IMR-90 (cell line): Measurements from ENCODE around the gene SFTPD. TPM values are rescaled to one million over a fixed set of nuclear protein-coding genes. Genes with fewer than 3 reads are reported as not detected.
"Not testable (repeated sequence)": the region's sequence is repeated elsewhere in the genome, so short reads cannot be mapped to it uniquely, and the experiment has no call there.

Experiments used
- ATAC-seq: fragments of 200-7000 bp; cut with Tn5 transposase; 2 replicates; pipeline ENCODE4 v1.9.1; 2020; ENCODE audit warnings: low read depth, mild to moderate bottlenecking, moderate library complexity
- BruUV-seq: library from RNA; stranded (reverse); fragments of 400-500 nt; replicated peaks from 2 replicates; lab custom pipeline; 2021; lab: Mats Ljungman, UMichigan
- CTCF ChIA-PET: fragments of 300-600 bp; formaldehyde crosslinking; extraction: SDS; loops from one replicate; lab custom pipeline; 2021; ENCODE audit warnings: antibody characterized with exemption; lab: Yijun Ruan, JAX
- POLR2A ChIA-PET: fragments of 300-600 bp; sonication (Branson Sonifier 250); formaldehyde crosslinking; loops from one replicate; lab custom pipeline; 2022; ENCODE audit warnings: antibody characterized with exemption; ENCODE audit not compliant: unreplicated experiment; lab: Charles Lee
- DNase-seq: peaks from one replicate; pipeline ENCODE4 v3.0.0; 2013
- H2AFZ ChIP-seq: replicated peaks from 2 replicates; pipeline ENCODE3; 2013; ENCODE audit warnings: low read length, mild to moderate bottlenecking; ENCODE audit not compliant: poor library complexity
- H2AK5ac ChIP-seq: 2 replicates; pipeline ENCODE4 v1.6.1; 2013; ENCODE audit warnings: low read depth, low read length, inconsistent platforms
- H2AK9ac ChIP-seq: replicated peaks from 2 replicates; pipeline ENCODE3; 2013; ENCODE audit warnings: mild to moderate bottlenecking, low read depth, low read length, moderate library complexity; ENCODE audit not compliant: poor library complexity
- H2BK120ac ChIP-seq: 2 replicates; pipeline ENCODE4 v1.6.1; 2013; ENCODE audit warnings: low read depth, low read length, inconsistent platforms
- H2BK15ac ChIP-seq: 3 replicates; pipeline ENCODE4 v1.6.1; 2013; ENCODE audit warnings: low read depth, low read length, inconsistent platforms
- H2BK20ac ChIP-seq: 2 replicates; pipeline ENCODE4 v1.6.1; 2013; ENCODE audit warnings: low read depth, mild to moderate bottlenecking, inconsistent platforms, low read length, moderate library complexity
- H2BK5ac ChIP-seq: 2 replicates; pipeline ENCODE4 v1.6.1; 2013; ENCODE audit warnings: mild to moderate bottlenecking, low read depth, low read length, inconsistent platforms; ENCODE audit not compliant: poor library complexity, severe bottlenecking
- H3K14ac ChIP-seq: replicated peaks from 2 replicates; pipeline ENCODE4 v1.6.1; 2013; ENCODE audit warnings: low read depth, low read length, inconsistent platforms
- H3K18ac ChIP-seq: 2 replicates; pipeline ENCODE4 v1.6.1; 2013; ENCODE audit warnings: low read depth, low read length, control low read depth
- H3K23ac ChIP-seq: 2 replicates; pipeline ENCODE4 v1.6.1; 2013; ENCODE audit warnings: low read depth, low read length, inconsistent platforms
- H3K27ac ChIP-seq: 2 replicates; pipeline ENCODE4 v1.5.1; 2013; ENCODE audit warnings: mild to moderate bottlenecking, control low read depth, low read length; ENCODE audit not compliant: insufficient read depth
- H3K27me3 ChIP-seq: 2 replicates; pipeline ENCODE4 v1.6.1; 2013; ENCODE audit warnings: low read length; ENCODE audit not compliant: control insufficient read depth, insufficient read depth
- H3K36me3 ChIP-seq: 2 replicates; pipeline ENCODE4 v1.6.1; 2013; ENCODE audit warnings: low read length, mixed read lengths; ENCODE audit not compliant: control insufficient read depth, insufficient read depth
- H3K4ac ChIP-seq: 2 replicates; pipeline ENCODE4 v1.6.1; 2013; ENCODE audit warnings: low read depth, low read length, inconsistent platforms
- H3K4me1 ChIP-seq: 2 replicates; pipeline ENCODE4 v1.6.1; 2013; ENCODE audit warnings: low read length, mixed read lengths; ENCODE audit not compliant: control insufficient read depth, insufficient read depth
- H3K4me2 ChIP-seq: 2 replicates; pipeline ENCODE4 v1.6.1; 2013; ENCODE audit warnings: low read depth, mild to moderate bottlenecking, control low read depth, low read length, moderate library complexity
- H3K4me3 ChIP-seq: 2 replicates; pipeline ENCODE4 v1.5.1; 2013; ENCODE audit warnings: low read depth, mild to moderate bottlenecking, control low read depth, low read length, moderate library complexity; ENCODE audit not compliant: insufficient read depth
- H3K56ac ChIP-seq: 2 replicates; pipeline ENCODE4 v1.6.1; 2013; ENCODE audit warnings: low read length, inconsistent platforms; ENCODE audit not compliant: insufficient read depth; ENCODE audit errors: extremely low read depth
- H3K79me1 ChIP-seq, 2 experiments: 2 replicates each; pipeline ENCODE4 v1.6.1; 2013; ENCODE audit warnings: low read length in 2 of 2, inconsistent platforms in 1 of 2, low read depth in 1 of 2
- H3K9ac ChIP-seq: 2 replicates; pipeline ENCODE4 v1.6.1; 2013; ENCODE audit warnings: low read depth, low read length, control low read depth
- H3K9me1 ChIP-seq: 2 replicates; pipeline ENCODE4 v1.6.1; 2013; ENCODE audit warnings: low read length, inconsistent platforms; ENCODE audit not compliant: insufficient read depth
- H3K9me3 ChIP-seq: 2 replicates; pipeline ENCODE4 v1.6.1; 2013; ENCODE audit warnings: low read length; ENCODE audit not compliant: control insufficient read depth, insufficient read depth
- H4K20me1 ChIP-seq: 2 replicates; pipeline ENCODE4 v1.6.1; 2013; ENCODE audit warnings: low read length, inconsistent platforms; ENCODE audit not compliant: insufficient read depth
- H4K5ac ChIP-seq: 2 replicates; pipeline ENCODE4 v1.6.1; 2013; ENCODE audit warnings: mild to moderate bottlenecking, low read depth, low read length, control low read depth
- H4K8ac ChIP-seq, 2 experiments: 2 replicates each; pipeline ENCODE4 v1.6.1; 2013; ENCODE audit warnings: low read depth in 2 of 2, low read length in 2 of 2, control low read depth in 1 of 2, inconsistent platforms in 1 of 2
- H4K91ac ChIP-seq: 2 replicates; pipeline ENCODE4 v1.6.1; 2013; ENCODE audit warnings: low read depth, low read length, inconsistent platforms; ENCODE audit not compliant: insufficient read depth
- BHLHE40 ChIP-seq: fragments of 150-350 bp; IDR thresholded peaks from 2 replicates; pipeline ENCODE4 v1.6.1; 2016; ENCODE audit warnings: mild to moderate bottlenecking, low read depth, low read length
- CEBPB ChIP-seq: IDR thresholded peaks from 2 replicates; pipeline ENCODE4 v1.6.1; 2012; ENCODE audit warnings: low read depth, low read length, improper control_type of control experiment
- RAD21 ChIP-seq: IDR thresholded peaks from 2 replicates; pipeline ENCODE4 v1.6.1; 2012; ENCODE audit warnings: low read length, improper control_type of control experiment
- SMC3 ChIP-seq: fragments of 150-350 bp; IDR thresholded peaks from 2 replicates; pipeline ENCODE4 v1.6.1; 2016; ENCODE audit warnings: low read depth, mild to moderate bottlenecking, antibody characterized with exemption, low read length, moderate library complexity
- WGBS, 2 experiments: methylation state at CpG; one replicate each; pipeline versions ENCODE4 v1.1.5 to v1.1.7; 2013; ENCODE audit warnings: missing lambda C conversion rate in 2 of 2; ENCODE audit not compliant: insufficient read length in 1 of 2; ENCODE audit errors: extremely low coverage in 2 of 2; 5-methylcytosine and 5-hydroxymethylcytosine counted together
- dilution Hi-C: fragments of 300-500 bp; cut with HindIII; formaldehyde crosslinking; loops from one replicate; pipeline ENCODE4 v1.14.3; 2018; ENCODE audit warnings: low sequenced_read_pairs; ENCODE audit not compliant: unreplicated experiment
- in situ Hi-C: fragments of 300-500 bp; cut with MboI; formaldehyde crosslinking; loops from 3 replicates; pipeline ENCODE4 v1.14.3; 2019; ENCODE audit warnings: low sequenced_read_pairs, inconsistent platforms, mixed read lengths
- intact Hi-C: fragments of 100-400 bp; cut with micrococcal nuclease; formaldehyde crosslinking; loops from 2 replicates; pipeline ENCODE4 v1.10.0; 2022
- polyA plus RNA-seq, 3 experiments: library from polyadenylated mRNA; depleted of rRNA; stranded (reverse); fragments of >200 nt; gene quantifications; 2 replicates each; pipeline ENCODE4 v1.2.3, GENCODE V29; 2012; ENCODE audit warnings: low replicate concordance in 1 of 3
- total RNA-seq: library from RNA; depleted of rRNA; stranded (reverse); fragments of >200 nt; gene quantifications from 2 replicates; pipeline ENCODE4 v1.2.3, GENCODE V29; 2012
- TF ChIP-seq, protein P1 (sequence below): fragments of 150-350 bp; IDR thresholded peaks from 2 replicates; pipeline ENCODE4 v1.6.1; 2017; ENCODE audit warnings: mild to moderate bottlenecking, antibody characterized with exemption, low read length, low read depth

SFTPD gene
- total and polyA plus RNA-seq, 2 of the 4 experiments (the other 2 are of a cell fraction), result not detected

DNA sequence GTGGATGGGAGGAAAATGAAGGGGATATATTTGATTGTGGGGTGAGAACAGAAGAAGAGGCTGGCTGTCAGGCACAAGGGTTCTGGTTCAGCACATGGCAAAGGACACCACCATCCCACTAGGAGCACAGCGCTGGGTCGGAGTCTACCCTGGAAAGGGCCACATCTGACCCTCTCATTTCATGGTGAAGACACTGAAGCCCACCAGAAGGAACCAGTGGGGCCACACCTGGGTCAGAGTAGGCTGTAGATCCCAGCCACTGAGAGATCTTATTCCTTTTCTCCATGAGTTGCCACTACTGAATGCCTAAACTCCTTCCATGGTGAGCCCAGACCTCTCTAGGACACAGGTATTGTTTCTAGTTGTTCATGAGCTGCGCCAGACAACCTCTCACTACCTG is 25.8 kb downstream of the SFTPD start:
- no peak overlapping the region for H2BK120ac ChIP-seq
- no peak overlapping the region for H3K23ac ChIP-seq
- H4K5ac ChIP-seq, result no peak overlapping the region
- in situ Hi-C loops (loop anchor here (10.0 kb wide), 1 partner anchor 548 kb away; no protein-coding TSS in a partner anchor), dilution Hi-C loops (no loop called here), intact Hi-C loops (no loop called here)
- no peak overlapping the region for H3K4me2 ChIP-seq
- H3K9ac ChIP-seq, result no peak overlapping the region
- no peak overlapping the region for H3K27ac ChIP-seq
- TF ChIP-seq, protein P1, sequence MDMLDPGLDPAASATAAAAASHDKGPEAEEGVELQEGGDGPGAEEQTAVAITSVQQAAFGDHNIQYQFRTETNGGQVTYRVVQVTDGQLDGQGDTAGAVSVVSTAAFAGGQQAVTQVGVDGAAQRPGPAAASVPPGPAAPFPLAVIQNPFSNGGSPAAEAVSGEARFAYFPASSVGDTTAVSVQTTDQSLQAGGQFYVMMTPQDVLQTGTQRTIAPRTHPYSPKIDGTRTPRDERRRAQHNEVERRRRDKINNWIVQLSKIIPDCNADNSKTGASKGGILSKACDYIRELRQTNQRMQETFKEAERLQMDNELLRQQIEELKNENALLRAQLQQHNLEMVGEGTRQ, result no peak
- TF ChIP-seq RAD21 (no peak), SMC3 (no peak), BHLHE40 (no peak), CEBPB (no peak)
- H3K14ac ChIP-seq, result no peak overlapping the region
- H4K91ac ChIP-seq, result no peak overlapping the region
- no peak overlapping the region for H3K4me3 ChIP-seq
- no peak overlapping the region for H3K18ac ChIP-seq
- no peak overlapping the region for H2AK9ac ChIP-seq
- peaks cover 6% of the 10 kb centered on the region for H3K27me3 ChIP-seq
- no peak for DNase-seq
- H3K56ac ChIP-seq, result no peak overlapping the region
- no peaks in the 10 kb centered on the region for H3K36me3 ChIP-seq
- no peaks in the 10 kb centered on the region for H3K9me3 ChIP-seq
- H2BK20ac ChIP-seq, result no peak overlapping the region
- no peak overlapping the region for H2BK15ac ChIP-seq
- H3K79me1 ChIP-seq, result no peaks in the 10 kb centered on the region
- ChIA-PET POLR2A (no interaction called here), CTCF (no interaction called here)
- WGBS, 2 experiments, result 93% methylated on average over 3 of the region's 3 CpGs; no CpG with 5 or more reads in 1 of the 2 experiments
- H2AFZ ChIP-seq, result no peak overlapping the region
- H2AK5ac ChIP-seq, result no peak overlapping the region
- H2BK5ac ChIP-seq, result no peak overlapping the region
- no peak for ATAC-seq
- no peaks in the 10 kb centered on the region for H4K20me1 ChIP-seq
- H3K4me1 ChIP-seq, result no peaks in the 10 kb centered on the region
- no peaks in the 10 kb centered on the region for H3K9me1 ChIP-seq
- no TSS peak for BruUV-seq
- H3K4ac ChIP-seq, result no peak overlapping the region
- no peak overlapping the region for H4K8ac ChIP-seq

DNA sequence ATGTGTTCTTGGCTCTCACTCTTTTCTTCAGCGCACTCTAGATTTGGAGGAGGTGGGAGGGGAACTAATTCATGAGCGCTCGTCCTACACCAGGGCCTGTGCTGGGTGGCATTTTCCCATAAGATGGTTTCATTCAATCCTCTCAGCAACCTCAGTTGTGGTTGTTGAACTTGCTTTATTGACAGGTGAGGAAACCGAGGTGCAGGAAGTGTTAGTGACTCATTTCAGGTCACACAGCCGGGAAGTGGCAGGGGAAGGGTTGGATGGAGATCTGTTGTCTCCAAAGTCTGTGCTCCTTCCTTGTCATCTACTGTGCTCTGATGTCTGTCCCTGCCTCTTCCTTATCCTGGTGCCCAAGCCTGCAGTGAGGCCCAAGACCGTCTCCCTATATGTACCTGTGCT is 26.9 kb downstream of the SFTPD start:
- H2BK15ac ChIP-seq, intact Hi-C loops, H3K27me3 ChIP-seq, dilution Hi-C loops, H3K14ac ChIP-seq, BruUV-seq, H4K5ac ChIP-seq, H2AK9ac ChIP-seq, H3K56ac ChIP-seq, H3K4me2 ChIP-seq, H3K9me3 ChIP-seq, POLR2A ChIA-PET, H4K8ac ChIP-seq, H3K36me3 ChIP-seq, H3K18ac ChIP-seq, H2BK20ac ChIP-seq, H4K91ac ChIP-seq, H2AFZ ChIP-seq, H3K4me1 ChIP-seq, H3K9ac ChIP-seq, H2AK5ac ChIP-seq, H3K23ac ChIP-seq, H2BK5ac ChIP-seq, ATAC-seq, H4K20me1 ChIP-seq, H3K4me3 ChIP-seq, H2BK120ac ChIP-seq, H3K4ac ChIP-seq, H3K27ac ChIP-seq, DNase-seq, H3K79me1 ChIP-seq, CTCF ChIA-PET, H3K9me1 ChIP-seq: not testable (repeated sequence)
- WGBS, 2 experiments, result no CpG with 5 or more reads among the region's 6 CpGs
- in situ Hi-C loops, result loop anchor here (10.0 kb wide), 1 partner anchor 547 kb away; no protein-coding TSS in a partner anchor
